Keratinocyte (primary cell): ENCODE data around the gene STK36. TPM values are rescaled to one million over a fixed set of nuclear protein-coding genes. Genes with fewer than 3 reads are reported as not detected.

Experiments
- DNase-seq: peaks from one replicate; pipeline ENCODE4 v3.0.0-alpha.2; 2011; ENCODE audit warnings: low read depth, missing footprints, low spot score
- FAIRE-seq: peaks from 2 replicates; lab custom pipeline; 2011; peaks lifted over from hg19 to GRCh38; lab: Jason Lieb, UNC
- H2AFZ ChIP-seq: 2 replicates; pipeline ENCODE4 v1.6.0; 2012; ENCODE audit warnings: low read length, control low read depth, inconsistent platforms; ENCODE audit not compliant: control insufficient read depth
- H3K27ac ChIP-seq: 2 replicates; pipeline ENCODE4 v1.5.1; 2011; ENCODE audit warnings: low read length; ENCODE audit not compliant: control insufficient read depth, insufficient read depth
- H3K27me3 ChIP-seq: 3 replicates; pipeline ENCODE4 v1.6.0; 2011; ENCODE audit warnings: low read length; ENCODE audit not compliant: control insufficient read depth, insufficient read depth; ENCODE audit errors: extremely low read depth
- H3K36me3 ChIP-seq, 2 experiments: 2 replicates in 1 of 2; 3 replicates in 1 of 2; pipeline ENCODE4 v1.5.1; 2011; ENCODE audit warnings: low read length in 2 of 2, mild to moderate bottlenecking in 1 of 2; ENCODE audit not compliant: control insufficient read depth in 2 of 2, insufficient read depth in 2 of 2; ENCODE audit errors: extremely low read depth in 1 of 2
- H3K4me1 ChIP-seq: 3 replicates; pipeline ENCODE4 v1.5.1; 2011; ENCODE audit warnings: low read length; ENCODE audit not compliant: control insufficient read depth, insufficient read depth; ENCODE audit errors: extremely low read depth
- H3K4me2 ChIP-seq: 3 replicates; pipeline ENCODE4 v1.6.0; 2011; ENCODE audit warnings: low read depth, low read length; ENCODE audit not compliant: control insufficient read depth, insufficient read depth; ENCODE audit errors: extremely low read depth
- H3K4me3 ChIP-seq, 3 experiments: fragments of 200-600 bp in 1 of 3; sonication (generic) in 1 of 3; 2 replicates in 2 of 3; 3 replicates in 1 of 3; pipeline ENCODE4 v1.5.1; 2011 to 2016; ENCODE audit warnings: low read length in 3 of 3, mild to moderate bottlenecking in 3 of 3, control low read depth in 2 of 3, inconsistent platforms in 1 of 3, low read depth in 1 of 3, mixed read lengths in 1 of 3, mixed run types in 1 of 3, moderate library complexity in 1 of 3; ENCODE audit not compliant: control insufficient read depth in 2 of 3, insufficient read depth in 2 of 3; ENCODE audit errors: extremely low read depth in 1 of 3
- H3K79me2 ChIP-seq: 2 replicates; pipeline ENCODE4 v1.6.0; 2012; ENCODE audit warnings: low read length; ENCODE audit not compliant: control insufficient read depth, insufficient read depth
- H3K9ac ChIP-seq: 3 replicates; pipeline ENCODE4 v1.6.0; 2011; ENCODE audit warnings: low read length; ENCODE audit not compliant: control insufficient read depth, insufficient read depth; ENCODE audit errors: extremely low read depth
- H3K9me1 ChIP-seq: 3 replicates; pipeline ENCODE4 v1.6.0; 2011; ENCODE audit warnings: low read length; ENCODE audit not compliant: control insufficient read depth, insufficient read depth; ENCODE audit errors: extremely low read depth
- H3K9me3 ChIP-seq: 2 replicates; pipeline ENCODE4 v1.5.1; 2012; ENCODE audit warnings: low read depth, low read length; ENCODE audit not compliant: control insufficient read depth
- H4K20me1 ChIP-seq: 3 replicates; pipeline ENCODE4 v1.6.0; 2011; ENCODE audit warnings: low read length; ENCODE audit not compliant: control insufficient read depth, insufficient read depth; ENCODE audit errors: extremely low read depth
- CTCF ChIP-seq, 3 experiments: IDR thresholded peaks in 1 of 3; conservative IDR thresholded peaks in 1 of 3; optimal IDR thresholded peaks in 1 of 3; 2 replicates in 2 of 3; 3 replicates in 1 of 3; pipeline versions ENCODE3 to v1.5.1; 2011; ENCODE audit warnings: low read length in 3 of 3, mild to moderate bottlenecking in 3 of 3, moderate library complexity in 2 of 3, control low read depth in 1 of 3, inconsistent platforms in 1 of 3; ENCODE audit not compliant: insufficient read depth in 2 of 3; ENCODE audit errors: extremely low read depth in 1 of 3
- EZH2 ChIP-seq: IDR thresholded peaks from one replicate; pipeline ENCODE4 v1.6.1; 2012; ENCODE audit warnings: inconsistent platforms, mild to moderate bottlenecking, low read length, moderate library complexity
- dilution Hi-C: fragments of 300-500 bp; cut with MboI; formaldehyde crosslinking; loops from one replicate; pipeline ENCODE4 v1.7.0; 2020; ENCODE audit warnings: low sequenced_read_pairs; ENCODE audit not compliant: extremely low pct_ligation_motif_present
- polyA plus RNA-seq, 5 experiments: library from polyadenylated mRNA; depleted of rRNA in 3 of 5; stranded (reverse) in 3 of 5; stranded (forward) in 1 of 5; unstranded in 1 of 5; fragments of >200 nt; gene quantifications; 1 replicate in 1 of 5; 2 replicates in 3 of 5; 3 replicates in 1 of 5; pipeline versions ENCODE4 v1.2.1 to v1.2.3, GENCODE V29; 2011 to 2012; ENCODE audit warnings: missing spikeins in 2 of 5, low read depth in 1 of 5, low replicate concordance in 1 of 5

Gene STK36
- polyA plus RNA-seq, 1 donor (not counting 4 experiments of a cell fraction or from before 2014, with no cell fraction given), result 19.0 TPM

GRCh38 chr2:218708086-218708485, 36.2 kb downstream of the STK36 start:
- Histone ChIP-seq H3K4me1 (peaks cover 12% of the 10 kb centered on the region), H3K79me2 (peaks cover 24% of the 10 kb centered on the region), H3K36me3 (peaks cover 0 to 7% of the 10 kb centered on the region in 2 experiments), H2AFZ (no peak overlapping the region), H3K9me3 (no peaks in the 10 kb centered on the region), H3K9ac (no peak overlapping the region), H3K9me1 (no peaks in the 10 kb centered on the region), H3K4me2 (no peak overlapping the region), H3K27ac (no peak overlapping the region), H4K20me1 (no peaks in the 10 kb centered on the region), H3K27me3 (no peaks in the 10 kb centered on the region), H3K4me3 (no peak overlapping the region)
- DNase-seq (no peak), FAIRE-seq (no peak)
- TF ChIP-seq CTCF (optimal IDR thresholded peaks at IDR 0.05 in 1 of 3, IDR thresholded peaks at IDR 0.05 in 1 of 3, conservative IDR thresholded peaks at IDR 0.05 in 1 of 3; ENCODE audit: extremely low read depth in 1 of 3, insufficient read depth in 2 of 3, low read length in 3 of 3) (no peak), EZH2 (no peak)
- dilution Hi-C loops, result no loop called here

DNA sequence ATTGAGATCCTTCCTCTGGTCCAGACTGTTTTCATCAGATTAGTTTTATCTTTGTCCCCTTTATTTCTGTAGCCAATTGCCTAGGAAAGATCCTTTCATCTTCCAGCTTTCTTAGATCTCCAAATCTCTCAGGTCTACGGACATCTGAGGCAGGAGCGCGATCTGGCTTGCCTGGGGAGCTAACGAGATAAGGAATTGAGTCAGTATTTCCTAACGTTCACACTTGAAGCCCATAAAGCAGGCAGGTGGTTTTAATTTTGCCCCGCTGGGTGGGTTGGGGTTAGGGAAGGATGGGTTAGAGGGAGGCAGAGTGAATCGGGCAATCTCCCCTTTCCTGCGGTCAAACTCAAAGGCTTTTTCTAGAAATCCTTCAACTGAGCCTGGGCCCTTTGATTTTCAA, 38.0 kb downstream of the STK36 start:
- Histone ChIP-seq H3K4me2 (peak overlapping the region; percentile 79), H3K36me3 (peaks cover 0 to 8% of the 10 kb centered on the region in 2 experiments), H2AFZ (peak overlapping the region; percentile 19), H3K79me2 (peaks cover 40% of the 10 kb centered on the region), H3K4me3 (no peak overlapping the region), H3K9me1 (no peaks in the 10 kb centered on the region), H3K9me3 (no peaks in the 10 kb centered on the region), H4K20me1 (no peaks in the 10 kb centered on the region), H3K4me1 (peaks cover 15% of the 10 kb centered on the region), H3K27ac (no peak overlapping the region), H3K9ac (no peak overlapping the region), H3K27me3 (no peaks in the 10 kb centered on the region)
- dilution Hi-C loops, result no loop called here
- FAIRE-seq (no peak), DNase-seq (no peak)
- TF ChIP-seq EZH2 (no peak), CTCF (optimal IDR thresholded peaks at IDR 0.05 in 1 of 3, IDR thresholded peaks at IDR 0.05 in 1 of 3, conservative IDR thresholded peaks at IDR 0.05 in 1 of 3; ENCODE audit: extremely low read depth in 1 of 3, insufficient read depth in 2 of 3, low read length in 3 of 3) (no peak)
